Activated gamma-delta T cell (primary cell): Measurements from ENCODE around the gene FAM168A.

ENCODE experiments used
- DNase-seq: peaks from one replicate; lab custom pipeline; 2025; lab: John Stamatoyannopoulos, UW

The FAM168A gene

DNA sequence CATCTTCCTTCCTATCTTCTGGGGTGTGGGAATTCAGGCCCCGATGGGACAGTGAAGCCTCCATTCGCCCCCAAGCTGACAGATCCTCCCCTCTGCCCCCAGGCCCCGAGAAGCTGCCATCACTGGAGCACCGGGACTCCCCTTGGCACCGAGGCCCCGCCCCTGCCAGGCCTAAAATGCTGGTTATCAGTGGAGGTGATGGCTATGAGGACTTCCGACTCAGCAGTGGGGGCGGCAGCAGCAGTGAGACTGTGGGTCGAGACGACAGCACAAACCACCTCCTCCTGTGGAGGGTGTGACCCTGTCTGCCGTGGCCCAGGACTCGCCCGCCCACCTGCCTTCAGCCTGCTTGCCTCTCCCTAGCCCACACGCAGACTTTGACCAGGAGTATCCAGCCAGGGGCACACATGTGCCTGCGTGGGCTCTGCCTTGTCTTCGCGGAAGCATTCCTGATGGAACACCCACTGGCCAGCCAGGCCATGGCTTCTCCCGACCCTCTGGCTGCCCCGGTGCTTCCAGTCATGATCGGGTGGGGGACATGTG is 230.4 kb downstream of the FAM168A start:
- no peak for DNase-seq

DNA sequence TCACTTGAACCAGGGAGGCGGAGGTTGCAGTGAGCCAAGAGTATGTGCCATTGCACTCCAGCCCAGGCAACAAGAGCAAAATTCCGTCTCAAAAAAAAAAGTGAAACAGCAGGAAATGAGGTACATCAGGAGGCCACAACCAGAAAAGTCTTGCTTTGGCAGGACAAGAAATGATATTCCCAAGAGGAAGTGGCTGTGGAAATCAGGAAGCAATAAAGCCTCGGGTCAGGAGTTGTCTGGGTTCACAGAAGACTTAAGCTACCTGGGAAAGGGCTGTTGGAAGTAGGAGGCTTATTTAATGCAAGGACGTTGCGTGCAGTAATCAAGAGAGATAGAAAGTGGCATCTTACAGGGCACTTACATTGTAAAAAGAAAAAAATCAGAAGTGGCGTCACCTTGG is 231.0 kb downstream of the FAM168A start:
- DNase-seq: no peak

DNA sequence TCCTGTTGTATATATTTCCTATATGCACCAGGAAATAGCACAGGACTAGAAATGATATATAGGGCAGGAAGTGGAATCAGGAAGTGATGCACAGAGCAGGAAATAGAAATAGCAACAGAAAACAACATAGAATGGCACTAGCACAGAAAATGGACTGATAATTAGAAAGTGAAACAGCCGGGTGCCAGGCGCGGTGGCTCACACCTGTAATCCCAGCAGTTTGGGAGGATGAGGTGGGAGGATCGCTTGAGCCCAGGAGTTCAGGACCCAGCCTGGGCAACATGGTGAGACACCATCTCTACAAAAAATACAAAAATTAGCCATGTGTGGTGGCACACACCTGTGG is 231.7 kb downstream of the FAM168A start:
- no peak for DNase-seq

DNA sequence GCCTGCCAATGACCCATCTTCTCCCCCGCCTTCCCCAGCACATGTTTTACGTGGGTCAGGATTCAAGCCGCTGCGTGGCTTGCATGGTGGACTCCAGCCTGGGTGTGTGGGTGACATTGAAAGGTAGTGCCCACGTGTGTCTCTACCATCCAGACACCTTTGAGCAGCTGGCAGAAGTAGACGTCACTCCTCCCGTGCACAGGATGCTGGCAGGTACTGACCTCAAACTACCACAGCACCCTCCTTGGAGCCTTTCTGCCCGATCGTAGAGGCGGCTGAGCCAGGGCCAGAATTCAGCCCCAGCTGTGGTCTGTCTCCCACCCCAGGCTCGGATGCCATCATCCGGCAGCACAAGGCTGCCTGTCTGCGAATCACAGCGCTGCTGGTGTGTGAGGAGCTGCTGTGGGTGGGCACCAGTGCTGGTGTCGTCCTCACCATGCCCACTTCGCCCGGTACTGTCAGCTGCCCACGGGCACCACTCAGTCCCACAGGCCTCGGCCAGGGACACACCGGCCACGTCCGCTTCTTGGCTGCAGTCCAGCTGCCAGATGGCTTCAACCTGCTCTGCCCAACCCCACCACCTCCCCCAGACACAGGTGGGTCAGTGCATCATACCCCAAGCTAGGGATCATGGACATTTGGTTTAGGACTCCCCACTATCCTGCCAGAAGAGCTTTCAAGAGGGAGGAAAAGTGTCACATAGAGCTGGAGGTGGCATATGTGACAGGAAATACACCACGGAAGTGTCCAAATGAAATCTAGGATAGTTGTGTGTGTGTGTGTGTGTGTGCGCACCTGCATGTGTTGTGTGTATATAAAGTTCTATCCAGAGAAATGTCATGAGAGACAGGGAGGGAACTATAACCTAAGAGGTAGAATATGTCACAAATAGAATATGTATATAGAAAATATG is 232.3 kb downstream of the FAM168A start:
- DNase-seq: no peak

DNA sequence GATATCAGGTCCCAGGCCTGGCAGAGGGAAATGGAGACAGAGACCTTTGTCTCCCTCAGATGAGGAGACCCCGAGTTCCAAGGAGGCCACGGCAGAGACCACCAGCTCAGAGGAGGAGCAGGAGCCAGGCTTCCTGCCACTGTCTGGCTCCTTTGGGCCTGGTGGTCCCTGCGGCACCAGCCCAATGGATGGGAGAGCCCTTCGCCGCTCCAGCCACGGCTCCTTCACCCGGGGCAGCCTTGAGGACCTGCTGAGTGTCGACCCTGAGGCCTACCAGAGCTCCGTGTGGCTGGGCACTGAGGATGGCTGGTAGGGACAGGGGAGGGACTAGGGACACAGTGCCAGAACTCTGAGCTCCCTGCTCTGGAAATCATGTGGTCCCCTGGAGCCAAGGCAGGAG is 234.8 kb downstream of the FAM168A start:
- no peak for DNase-seq

DNA sequence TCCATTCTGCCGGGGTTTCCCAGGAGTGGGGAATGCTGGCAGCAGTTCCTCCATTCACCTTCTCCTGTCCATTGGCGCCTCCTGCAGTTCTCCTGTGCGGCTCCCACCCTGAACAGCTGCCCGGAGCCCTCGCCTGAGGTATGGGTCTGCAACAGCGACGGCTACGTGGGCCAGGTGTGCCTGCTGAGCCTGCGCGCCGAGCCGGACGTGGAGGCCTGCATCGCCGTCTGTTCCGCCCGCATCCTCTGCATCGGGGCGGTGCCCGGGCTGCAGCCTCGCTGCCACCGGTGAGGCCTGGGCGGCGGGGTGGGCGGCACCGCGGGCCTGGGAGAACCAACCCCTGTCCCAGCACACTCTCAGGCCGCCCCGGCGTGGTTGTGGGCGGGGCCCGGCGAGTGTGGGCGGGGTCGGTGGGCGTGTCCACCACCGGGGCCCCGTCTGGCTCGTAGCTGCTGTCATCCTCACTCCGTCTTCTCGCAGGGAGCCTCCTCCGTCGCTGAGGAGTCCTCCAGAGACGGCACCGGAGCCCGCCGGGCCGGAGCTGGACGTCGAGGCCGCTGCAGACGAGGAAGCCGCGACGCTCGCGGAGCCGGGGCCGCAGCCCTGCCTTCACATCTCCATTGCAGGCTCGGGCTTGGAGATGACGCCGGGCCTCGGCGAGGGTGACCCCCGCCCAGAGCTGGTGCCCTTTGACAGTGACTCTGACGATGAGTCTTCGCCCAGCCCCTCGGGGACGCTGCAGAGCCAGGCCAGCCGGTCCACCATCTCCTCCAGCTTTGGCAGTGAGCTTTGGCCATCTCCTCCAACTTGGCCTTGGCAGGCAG is 235.7 kb downstream of the FAM168A start:
- no peak for DNase-seq

DNA sequence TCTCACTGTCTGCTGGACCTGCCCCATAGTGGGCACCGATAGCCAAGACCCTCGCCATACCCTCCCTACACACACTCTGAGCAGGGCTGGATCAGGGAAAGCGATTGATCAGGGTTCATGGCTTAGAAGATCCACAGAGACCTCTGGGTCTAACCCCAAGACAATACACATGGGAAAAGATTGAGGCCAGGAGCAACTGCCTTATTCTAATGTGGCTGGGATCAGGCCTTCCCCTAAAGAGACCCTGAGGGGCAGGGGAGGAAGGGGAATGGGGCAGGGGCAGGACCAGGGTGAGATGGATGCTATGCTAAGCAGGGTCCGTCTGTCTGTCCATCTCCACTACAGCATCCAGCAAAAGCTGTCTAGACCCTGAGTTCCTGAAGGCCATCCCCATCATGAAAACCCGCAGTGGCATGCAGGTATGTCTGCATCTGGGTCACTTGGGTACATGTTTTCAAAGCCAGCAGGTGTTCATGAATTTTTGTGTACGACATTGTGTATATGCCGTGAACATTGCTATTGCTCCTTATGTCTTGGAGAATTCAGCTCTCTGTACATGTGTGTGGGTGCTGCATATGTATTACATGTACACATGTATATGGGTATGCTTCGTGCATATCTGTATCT is 237.1 kb downstream of the FAM168A start:
- no peak for DNase-seq

DNA sequence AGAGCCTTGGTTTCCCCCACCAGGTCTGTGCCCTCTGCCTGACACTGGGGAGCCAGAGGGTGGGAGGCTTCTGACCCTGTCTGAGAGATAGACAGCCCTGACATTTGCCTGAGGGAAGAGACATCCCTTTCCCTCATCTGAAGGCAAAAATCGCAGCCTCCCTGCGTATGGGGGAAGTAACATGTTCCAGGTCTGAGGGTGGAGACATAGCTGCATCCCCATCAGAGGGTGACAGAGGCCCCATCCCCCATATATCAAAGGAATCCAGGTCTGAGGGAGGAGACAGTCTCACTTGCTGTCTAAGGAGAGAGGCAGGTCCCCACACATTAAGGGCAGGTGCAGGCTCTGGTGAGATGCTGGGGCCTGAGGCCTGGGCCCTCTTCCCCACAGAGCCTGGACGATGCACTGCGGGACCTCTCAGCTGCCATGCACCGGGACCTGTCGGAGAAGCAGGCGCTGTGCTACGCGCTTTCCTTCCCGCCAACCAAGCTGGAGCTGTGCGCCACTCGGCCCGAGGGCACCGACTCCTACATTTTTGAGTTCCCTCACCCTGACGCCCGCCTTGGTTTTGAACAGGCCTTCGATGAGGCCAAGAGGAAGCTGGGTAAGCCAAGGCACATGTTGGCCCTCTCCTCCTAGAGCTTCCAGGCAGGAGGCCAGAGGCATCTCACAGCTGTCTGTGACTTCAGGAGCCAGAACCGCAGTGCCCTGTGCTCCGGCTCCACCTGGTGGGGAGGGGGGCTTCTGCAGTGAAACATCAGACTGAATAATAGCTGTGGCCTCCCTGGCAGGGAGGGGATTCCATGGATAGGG is 237.8 kb downstream of the FAM168A start:
- DNase-seq: no peak

DNA sequence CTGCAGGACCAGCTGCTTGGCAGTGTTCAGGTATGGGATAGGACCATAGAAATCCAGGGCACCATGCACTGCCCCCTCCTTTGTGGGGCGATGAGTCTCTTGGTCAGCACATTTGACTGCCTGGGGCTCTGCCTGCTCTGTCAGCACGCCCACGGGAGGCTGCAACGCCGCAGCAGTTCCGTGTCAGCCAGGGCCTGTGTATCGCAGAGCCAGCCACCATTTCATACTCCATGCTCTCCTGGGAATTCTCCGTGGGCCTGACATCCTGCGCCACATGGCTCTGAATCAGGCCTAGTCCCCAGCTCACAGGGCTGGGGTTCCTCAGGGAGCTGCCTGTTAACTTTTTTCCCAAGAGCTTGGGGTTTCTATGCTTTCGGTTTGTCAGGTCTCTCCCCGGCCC is 238.6 kb downstream of the FAM168A start:
- DNase-seq: no peak

DNA sequence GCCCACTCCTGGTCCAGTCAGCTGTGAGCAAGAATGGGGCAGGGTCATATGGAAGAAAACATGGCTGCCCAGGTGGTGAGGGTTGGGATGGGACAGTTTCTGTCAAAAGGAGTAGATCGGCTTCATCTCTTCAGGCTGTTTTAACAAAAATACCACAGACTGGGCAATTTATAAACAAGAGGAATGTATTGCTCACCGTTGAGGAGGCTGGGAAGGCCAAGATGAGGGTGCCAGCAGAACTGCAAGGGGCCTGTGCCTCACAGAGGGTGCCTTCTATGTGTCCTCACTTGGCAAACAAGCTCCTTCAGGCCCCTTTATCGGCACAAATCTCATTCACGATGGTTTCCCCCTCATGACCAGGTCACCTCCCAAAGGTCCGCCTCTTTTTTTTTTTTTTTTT is 239.8 kb downstream of the FAM168A start:
- DNase-seq: no peak

DNA sequence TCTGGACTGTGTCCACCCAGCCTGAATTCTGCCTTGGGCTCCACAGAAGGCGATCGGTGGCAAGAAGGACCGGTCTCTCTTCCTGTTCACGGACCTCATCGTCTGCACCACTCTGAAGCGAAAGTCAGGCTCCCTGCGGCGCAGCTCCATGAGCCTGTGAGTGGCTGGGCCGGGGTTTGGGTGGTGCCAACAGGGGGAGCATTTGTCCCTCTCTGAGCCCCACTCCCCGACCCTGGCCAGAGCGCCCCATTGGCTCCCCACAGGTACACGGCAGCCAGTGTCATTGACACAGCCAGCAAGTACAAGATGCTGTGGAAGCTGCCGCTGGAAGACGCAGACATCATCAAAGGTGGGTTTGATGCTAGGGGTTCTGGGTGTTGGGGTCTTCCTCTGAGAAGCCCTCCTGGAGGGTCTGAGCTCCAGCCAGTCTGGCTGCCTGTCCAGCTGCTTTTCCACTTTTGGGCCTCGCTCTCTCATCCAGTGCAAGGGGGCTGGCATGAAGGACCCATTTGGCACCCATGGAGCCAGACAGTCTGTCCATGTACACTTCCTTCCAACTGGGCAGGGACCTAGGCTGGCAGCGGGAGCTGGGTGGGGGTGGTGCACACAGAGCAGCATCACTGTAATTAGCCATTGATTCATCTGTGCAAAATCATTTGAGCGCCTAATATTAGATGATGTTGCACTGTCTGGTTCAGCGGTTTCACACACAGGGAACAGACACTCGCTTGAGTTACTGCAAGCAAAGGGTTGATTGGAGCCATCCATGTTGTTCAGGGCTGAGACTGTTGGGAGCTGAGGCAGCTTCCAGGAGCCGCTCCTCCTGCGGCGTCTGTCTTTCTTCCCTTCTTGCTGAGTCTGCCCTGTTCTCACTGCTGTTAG is 240.7 kb downstream of the FAM168A start:
- no peak for DNase-seq

DNA sequence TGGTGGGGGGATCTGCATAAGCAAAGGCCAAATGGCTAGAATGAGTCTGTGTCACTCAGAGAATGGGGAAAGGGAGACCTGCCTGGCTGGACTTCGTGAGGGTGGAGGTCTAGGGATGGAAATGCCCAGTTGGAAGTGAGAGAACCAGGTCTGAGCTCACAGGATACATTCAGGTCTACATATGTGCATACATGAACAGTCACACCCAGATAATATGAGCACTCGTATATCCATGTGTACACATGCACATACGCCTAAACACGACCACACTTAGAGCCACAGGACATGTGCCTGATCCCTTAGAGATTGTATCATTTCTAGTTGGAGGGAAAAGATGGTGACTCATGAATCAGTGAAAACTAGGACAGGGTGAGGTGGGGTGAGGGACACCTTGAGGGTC is 242.8 kb downstream of the FAM168A start:
- DNase-seq: no peak

DNA sequence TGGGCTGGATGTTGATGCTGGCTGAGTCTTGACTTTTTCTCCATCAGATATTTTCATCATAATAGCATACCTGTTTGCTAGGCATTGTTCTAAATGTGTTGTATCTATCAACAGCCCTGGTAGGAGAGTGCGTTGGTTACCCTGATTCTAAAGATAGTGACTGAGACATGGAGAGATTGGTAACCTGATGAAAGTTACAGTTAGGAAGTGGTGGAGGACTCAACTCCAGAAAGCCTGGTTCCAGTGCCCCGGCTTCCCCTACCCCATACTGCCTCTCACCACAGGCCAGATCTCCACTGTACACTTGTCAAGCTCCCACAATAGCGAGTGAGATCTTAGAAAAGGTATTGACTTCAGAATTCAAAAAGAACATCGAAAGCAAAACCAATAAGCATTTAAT is 244.5 kb downstream of the FAM168A start:
- DNase-seq: no peak

DNA sequence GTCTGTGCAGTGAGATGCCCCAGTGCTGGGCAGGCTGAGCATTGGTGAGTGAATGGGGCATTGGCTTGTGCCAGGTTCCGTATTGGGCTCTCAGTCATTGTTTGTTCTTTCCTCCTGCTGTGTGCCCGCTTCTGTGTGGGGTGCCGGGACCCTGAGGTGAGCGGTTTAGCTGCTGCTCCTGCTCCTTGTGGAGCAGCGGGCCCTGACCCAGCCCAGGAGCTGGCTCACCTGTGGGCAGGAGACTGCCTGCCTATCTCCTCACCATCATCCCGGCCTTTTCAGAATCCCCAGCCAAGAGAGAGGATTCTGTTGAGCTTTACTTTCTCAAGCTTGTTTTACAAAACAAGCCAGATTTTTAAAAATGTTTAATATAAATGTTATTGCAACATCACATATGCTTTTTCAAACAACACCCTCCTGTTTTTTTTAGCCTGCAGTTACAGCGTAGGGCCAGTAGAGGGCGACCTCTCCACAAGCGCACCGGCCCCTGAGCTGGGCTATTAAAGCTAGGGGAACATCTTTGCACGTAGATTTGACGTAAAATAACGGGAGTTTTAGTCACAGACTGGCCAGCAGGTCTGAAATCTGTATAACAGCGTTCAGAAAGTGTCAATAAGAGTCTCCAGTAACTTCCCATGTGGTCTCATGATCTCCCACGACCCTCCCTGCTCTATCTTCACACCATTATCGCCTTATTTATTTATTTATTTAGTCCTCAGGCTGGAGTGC is 246.8 kb downstream of the FAM168A start:
- no peak for DNase-seq
